ELF-1 (cell line): Measurements from ENCODE around the gene TMEM220.
"Not testable (repeated sequence)": the region's sequence is repeated elsewhere in the genome, so short reads cannot be mapped to it uniquely, and the experiment has no call there.

Experiments used
- DNase-seq: peaks from one replicate; pipeline ENCODE4 v3.0.0-alpha.2; 2016; ENCODE audit warnings: low read depth, low spot score

Gene TMEM220

DNA sequence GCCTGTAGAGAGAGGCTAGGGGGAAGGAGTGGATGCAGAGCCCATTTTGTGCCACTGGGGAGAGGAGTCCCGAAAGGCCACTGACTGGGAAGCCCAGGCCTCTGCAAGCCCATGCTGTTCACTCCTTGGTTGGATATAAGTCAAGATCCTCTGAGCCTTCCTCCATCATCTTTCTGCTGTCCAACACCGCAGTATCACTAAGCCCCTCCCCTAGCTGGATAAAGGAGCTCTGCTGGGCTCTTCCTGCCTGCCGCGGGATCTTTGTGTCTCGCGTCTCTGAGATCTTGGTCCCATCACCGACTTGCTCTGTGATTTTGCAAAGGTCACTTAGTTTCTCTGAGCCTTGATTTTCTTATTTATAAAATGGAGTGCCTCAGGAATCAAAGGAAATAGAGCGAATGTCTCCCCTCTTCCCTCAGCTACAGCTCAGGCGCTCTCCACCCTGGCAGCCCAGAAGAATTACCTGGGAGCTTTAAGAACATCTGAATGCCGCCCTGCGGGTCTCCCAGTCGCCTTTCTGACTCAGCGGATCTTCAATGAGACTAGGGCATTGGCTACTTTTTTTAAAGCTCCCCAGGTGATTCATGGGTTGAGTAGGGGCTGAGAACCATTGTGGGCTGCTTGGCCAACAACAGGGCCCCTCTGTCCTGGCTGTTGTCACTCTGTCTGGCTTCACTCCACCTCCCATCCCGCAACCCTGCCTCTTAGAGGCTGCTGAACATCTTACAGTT, 25.2 kb upstream of the TMEM220 start:
- peak; percentile 72 for DNase-seq

DNA sequence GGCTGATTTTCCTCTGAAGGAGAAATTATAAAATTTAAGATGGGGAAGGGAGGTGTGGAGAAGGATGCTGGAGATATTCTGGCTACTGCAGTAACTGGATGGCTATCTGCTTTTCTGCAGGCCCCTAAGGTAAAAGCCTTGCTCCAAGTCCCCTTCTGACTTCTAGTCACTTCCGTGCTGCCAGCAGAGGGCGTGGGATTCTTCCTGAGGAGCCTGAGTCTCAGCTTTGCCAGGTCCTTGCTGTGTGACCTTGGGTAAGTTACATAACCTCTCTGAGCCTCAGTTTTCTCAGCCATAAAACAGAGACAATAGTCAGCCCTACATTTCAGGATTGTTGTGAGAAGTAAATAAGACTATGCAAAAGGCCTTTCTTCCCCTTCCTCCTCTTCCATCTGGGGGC, 24.3 kb upstream of the TMEM220 start:
- DNase-seq: peak; percentile 55

DNA sequence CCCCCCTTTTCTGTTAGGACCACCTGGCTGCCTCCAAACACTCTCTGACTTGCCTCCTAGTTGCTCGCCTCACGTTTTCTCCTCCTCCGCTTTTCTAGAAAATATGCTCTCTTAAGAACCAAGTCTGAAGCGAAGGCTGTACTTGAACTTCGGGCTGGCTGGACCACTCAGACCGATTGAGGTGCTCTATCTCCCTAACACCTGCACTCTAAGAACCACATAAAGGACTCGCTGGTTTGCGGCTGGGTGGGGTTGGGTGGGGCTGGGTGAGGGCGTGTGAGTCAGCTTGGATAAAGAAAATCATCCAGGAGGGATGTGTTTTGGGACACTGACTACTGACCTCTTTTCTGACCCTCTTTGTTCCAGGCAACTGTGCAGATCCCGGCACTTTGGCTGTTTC, 22.9 kb upstream of the TMEM220 start:
- DNase-seq: no peak

DNA sequence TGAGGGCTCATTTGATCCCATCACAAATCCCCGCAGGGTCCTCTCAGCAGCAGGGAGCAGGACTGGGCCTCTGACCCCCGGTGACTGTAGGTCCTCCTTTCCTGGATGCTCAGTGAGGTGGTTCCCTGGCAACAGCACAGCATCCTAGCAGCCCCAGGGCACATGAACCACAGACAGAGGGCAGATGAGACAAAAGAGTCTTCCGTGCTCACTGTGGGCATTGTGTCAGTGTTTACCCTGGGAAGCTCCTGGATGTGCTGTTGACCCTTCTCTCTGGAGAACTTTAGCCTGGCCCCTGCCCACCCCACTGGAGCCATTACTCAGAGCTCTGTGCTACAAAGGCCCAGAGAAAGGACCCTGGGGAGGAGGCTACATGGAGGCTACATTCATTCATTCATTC, 21.7 kb upstream of the TMEM220 start:
- peak; percentile 8 for DNase-seq

DNA sequence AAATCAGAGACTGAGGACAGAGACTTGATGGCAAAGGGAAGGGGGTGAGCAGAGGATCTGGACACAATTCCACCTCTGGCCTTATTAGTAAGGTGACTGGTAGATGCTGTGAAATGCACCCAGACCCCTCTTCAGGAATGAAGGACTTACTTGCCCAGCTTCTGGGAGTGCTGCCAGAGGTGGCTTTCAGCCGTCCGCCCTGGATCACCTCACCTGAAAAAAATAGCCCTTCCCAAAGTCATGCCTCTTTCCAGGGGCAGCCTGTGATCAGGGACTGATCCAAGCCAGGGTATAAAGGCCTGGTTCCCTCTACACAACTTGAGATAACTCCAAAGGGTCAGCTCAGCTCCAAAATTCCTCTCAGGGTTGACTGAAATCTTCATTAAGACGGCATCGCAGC, 20.4 kb upstream of the TMEM220 start:
- DNase-seq: no peak

DNA sequence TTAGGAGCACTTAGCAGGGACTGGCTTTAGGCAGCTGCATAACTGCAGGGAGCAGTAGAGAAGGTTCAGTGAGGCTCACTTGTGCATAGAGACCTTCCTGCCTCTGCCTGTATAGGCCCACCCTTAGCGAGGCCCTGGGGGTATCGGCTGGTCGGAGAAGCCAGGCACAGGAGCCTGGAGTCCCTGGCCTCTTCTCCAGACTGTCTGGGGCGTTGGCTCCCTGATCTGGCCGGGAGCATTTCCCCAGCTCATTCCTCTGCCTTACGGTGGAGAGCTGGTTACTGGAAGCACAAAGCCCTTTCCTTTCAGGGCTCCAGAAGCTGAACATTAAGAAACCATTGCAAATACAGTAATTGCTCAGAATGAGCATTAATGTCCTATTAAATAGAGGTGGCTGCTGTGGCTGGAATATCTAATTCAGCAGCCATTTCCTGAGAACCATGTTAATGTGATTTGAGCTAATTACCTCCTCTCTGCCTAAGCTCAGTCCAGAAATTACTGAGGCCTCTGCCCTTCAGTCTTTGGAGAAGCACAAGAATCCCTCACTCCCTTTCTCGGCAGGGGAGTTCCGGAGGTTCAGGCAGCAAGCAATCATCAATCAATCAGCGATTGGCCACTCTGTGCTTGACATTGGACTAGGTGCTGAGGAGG, 18.8 kb upstream of the TMEM220 start:
- DNase-seq: peak; percentile 31

DNA sequence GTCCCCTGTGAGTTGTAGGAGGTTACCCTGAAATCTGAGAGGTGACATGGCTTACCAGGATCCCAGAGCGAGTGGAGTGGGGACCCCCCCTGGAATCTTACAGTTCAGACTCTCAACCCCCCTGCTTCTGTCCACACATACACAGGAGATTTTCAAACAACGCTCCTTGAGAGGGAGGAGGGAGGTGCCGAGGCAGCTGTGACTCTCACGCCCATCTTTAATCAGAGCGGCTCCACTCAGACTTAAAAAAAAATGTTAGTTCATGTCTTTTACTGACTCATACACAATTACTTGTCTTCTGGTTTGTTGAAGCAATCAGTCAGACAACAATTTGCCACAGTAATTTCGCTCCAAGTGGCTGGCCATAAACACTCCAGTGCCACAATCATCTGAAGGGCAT, 15.4 kb upstream of the TMEM220 start:
- DNase-seq: no peak

DNA sequence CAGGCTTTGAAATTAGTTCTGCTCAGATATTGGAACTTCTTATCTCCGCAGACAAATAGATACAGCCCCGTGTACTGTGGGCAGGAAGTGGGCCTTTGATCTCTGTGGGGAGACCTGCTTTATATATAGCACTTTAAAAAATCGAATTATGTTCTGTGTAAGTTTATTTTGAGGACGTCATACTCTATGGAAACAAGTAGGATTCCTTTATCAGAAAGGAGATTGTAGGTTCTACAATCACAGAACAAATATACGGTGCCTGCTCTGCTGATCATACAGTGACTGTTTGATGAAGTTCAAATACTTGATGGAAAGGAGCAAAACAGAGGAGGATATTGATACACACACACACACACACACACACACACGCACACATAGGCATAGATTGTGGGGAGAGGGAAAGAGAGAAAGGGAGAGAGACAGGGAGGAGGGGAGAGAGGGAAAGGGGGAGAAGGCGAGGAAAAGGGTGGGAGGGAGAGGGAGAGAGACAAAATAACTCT, 14.7 kb upstream of the TMEM220 start:
- no peak for DNase-seq

DNA sequence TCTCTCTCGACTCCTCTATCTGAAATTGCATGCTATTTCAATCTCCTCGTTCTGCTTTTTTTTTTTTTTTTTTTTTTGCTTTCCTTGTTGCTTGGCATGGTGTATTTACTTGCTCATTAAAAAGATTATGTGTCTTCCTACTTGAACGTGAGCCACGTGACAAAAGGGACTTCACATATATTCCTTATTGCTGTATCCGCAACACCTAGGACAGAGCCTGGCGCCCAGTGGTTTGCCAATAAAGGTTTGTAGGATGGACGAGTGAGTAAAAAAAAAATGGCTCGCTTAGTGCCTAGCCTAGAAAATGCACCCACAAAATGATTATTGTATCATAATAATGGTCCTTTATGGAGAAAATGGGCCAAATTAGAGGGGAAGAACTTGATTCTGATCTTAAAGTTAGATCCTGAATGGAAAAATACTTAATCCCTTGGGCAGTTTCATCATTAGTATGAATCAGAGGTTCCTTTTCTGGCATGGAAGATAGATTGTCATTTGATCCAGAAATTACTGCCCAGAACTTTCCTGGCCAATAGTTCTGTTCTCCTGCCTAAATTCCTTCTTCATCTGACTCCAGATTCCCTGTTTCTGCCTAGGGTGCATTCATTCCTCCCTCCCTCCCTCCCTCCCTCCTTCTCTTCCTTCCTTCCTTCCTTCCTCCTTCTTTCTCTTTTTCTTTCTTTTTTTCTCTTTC, 13.6 kb upstream of the TMEM220 start:
- DNase-seq: no peak

DNA sequence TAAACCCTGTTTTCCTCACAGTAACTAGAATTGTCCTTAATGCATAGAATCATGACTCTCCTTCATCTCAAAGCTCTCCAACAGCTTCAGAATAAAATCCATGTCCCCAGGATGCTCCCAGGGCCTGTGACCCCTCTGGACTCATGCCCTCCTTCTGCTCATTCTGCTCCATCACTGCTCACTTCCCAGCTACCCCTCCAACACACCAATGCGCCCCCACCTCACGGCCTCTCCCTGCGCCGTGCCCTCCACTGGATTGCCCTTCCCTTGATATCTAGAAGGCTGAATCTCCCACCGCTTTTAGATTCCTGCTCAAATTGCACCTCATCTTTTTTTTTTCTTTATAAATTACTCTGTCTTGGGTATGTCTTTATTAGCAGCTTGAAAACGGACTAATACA, 12.6 kb upstream of the TMEM220 start:
- DNase-seq: no peak

DNA sequence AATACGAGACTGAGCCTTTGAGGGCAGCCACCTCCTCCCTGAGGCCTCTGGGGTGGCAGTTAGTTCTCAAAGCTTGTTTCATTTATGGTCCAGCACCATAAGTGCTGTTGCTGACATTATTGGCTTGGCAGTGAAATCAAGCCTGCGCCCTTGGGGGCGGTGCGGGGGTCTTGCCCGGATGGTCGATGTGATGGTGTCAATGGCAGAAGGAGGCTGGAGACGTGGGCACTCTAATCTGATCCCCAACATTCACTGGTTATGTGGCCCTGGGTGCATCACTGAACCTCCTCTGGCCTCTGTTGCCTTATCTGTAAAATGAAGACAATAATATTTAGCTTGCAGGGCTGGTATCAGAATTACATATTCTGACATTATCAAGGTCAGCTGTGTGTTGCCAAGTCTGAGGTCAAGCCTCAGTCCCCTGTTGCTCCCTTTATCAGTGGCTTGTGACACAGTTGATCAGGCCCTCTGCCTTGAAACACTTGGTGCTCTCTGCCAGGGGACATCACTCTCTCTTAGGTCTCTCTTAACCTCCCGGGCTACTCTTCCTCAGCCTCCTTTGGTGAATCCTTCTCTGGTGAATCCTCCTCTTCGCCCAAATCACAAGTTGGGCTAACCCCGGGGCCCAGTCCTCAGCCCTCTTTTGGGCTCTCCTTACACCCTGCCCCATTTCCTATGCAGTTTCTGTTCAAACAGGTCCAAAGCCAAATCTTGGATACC, 11.8 kb upstream of the TMEM220 start:
- DNase-seq: no peak

DNA sequence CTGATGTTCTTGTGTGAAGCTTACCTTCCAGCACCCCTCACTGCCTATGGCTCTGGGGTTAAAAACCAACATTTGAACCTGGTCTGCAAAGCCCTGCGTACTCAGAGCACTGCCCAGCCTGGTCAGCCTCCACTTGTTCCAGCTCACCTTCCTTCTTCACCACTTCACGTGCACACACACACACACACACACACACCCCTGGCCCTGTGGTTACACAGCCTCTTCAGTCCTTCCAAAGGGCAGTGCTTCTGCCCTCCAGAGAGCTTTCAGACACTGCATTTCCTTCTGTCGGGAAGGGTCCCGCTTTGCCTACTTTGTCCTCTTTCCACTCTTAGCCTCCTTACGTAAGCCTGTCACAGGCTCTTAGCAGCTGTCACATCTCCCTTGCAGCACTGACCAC, 9.6 kb upstream of the TMEM220 start:
- DNase-seq: no peak

DNA sequence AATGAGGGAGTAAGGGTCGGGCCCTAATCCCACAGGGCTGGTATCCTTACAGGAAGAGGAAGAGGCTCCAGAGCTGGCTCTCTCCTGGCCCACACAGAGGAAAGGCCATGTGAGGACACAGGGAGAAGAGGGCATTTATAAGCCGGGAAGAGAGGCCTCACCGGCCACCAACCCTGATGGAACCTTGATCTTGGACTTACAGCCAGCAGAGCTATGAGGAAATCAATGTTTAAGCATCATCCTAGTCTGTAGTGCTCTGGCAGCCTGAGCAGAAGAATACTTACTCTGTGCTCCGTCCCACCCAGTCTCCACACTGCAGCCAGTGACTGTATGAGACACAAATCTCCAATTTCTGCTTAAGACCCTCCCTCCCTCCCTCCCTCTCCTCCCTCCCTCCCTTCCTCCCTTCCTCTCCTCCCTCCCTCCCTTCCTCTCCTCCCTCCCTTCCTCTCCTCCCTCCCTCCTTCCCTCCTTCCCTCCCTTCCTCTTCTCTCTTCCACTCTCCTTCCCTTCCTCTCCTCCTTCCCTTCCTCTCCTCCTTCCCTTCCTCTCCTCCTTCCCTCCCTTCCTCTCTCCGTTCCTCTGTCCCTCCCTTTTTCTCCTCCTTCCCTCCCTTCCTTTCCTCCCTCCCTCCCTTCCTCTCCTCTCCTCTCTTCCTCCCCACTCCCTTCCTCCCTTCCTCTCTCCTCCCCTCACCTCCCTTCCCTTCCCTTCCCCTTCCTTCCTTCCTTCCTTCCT, 8.9 kb upstream of the TMEM220 start:
- no peak for DNase-seq

DNA sequence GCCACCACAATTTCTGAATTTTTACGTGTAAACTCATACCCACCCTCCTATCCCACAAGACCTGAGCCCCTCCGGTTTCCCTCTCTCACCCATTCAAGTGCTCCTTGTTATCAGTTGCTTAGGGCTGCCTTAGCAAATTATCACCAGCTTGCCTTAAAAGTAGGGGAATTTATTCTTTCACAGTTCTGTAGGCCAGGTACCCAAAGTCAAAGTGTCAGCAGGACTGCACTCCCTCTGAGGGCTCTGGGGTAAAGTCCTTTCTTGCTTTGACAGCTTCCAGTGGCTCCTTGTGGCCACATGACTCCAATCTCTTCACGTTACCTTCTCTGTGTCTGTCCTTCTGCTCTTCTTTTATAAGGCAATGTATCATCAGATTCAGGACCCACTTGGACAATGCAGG, 7.9 kb upstream of the TMEM220 start:
- DNase-seq: no peak

DNA sequence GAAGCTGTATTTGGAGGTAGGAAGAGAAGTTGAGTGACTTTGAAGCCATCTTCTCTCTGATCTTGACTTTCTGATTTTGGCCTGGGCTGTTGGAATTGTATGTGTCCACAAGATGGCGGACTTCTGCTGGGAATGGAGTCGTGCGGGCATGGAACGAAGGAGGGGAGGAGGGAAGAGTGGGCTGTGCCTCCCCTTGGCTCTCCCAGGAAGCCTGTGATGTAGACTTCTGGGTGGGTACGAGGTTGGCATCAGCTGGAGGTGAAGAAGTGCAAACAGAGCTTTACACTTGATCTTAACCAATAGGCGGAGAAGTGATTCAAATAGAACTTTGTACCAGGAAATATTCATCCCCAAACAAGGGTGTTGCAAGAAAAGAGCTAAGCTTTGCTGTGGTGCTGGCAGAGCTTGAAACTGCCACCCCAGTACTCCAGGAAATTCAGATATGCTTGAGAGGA, 7.4 kb upstream of the TMEM220 start:
- peak; percentile 60 for DNase-seq

DNA sequence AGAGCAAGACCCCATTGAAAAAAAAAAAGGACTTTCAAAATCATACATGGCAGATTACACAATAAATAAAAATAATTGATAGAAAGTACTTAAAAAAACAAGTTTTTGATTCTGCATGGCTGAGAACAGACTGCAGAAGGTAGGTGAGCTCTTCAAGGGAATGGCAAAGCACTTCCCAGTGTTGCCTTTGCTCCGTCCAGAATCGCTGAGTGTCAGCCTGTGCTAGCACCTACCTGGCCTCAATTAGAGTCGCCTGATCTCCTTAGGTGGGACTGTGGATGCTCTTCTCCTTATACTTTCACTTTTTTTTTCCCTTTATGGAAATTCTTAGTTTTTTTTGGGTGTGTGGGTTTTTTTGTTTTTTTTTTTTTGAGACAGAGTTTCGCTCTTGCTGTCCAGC, 6.0 kb upstream of the TMEM220 start:
- no peak for DNase-seq

DNA sequence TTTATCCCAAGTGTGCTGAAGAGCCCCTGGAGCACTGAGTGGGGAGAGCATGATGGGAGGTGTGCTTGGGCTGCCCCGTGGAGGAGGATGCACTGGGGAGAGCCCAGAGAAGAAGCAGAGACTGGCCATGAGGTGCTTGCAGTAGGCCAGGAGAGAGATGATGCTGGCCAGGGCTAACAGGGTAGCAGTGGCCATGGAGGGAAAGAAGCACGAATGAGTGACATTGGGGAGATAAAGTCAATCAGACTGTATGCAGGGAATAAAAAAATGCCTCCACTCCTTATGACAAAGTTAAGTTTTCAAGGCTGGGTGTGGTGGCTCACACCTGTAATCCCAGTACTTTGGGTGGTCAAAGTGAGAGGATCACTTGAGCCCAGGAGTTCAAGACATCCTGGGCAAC, 5.4 kb upstream of the TMEM220 start:
- no peak for DNase-seq

DNA sequence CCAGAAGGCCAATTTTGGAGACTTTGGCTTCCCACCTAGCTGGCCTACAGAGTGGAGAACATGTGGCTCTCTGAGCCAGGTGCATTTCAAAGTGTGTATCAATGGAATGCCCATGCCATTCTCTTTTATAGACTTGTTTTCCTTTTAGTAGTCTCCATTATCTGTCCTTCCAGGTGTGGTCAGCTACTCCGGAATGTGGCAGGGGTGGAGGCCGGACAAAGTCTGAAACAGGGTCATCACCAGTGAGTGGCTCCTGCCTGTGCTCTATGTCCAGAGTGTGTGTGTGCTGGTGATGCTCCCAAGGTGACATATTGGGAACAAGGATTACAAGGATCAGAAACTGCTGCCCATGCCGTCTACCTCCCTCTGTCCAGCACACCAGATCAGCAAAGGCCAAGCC, 3.8 kb upstream of the TMEM220 start:
- no peak for DNase-seq

DNA sequence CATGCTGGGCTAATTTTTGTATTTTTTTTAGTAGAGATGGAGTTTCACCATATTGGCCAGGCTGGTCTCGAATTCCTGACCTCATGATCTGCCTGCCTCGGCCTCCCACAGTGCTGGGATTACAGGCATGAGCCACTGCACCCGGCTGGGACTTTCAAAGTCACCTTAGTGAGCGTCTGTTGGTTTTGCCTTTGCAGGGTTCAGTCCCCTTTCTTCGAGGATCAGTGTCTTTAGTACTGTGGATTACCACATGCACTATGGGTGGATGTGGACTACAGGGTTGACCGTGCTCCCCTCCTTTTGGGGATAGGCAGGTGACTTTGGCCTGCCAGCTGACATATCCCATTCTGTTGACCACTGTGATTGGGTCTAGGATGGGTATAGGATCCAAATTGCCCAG, 2.3 kb upstream of the TMEM220 start:
- DNase-seq: not testable (repeated sequence)

DNA sequence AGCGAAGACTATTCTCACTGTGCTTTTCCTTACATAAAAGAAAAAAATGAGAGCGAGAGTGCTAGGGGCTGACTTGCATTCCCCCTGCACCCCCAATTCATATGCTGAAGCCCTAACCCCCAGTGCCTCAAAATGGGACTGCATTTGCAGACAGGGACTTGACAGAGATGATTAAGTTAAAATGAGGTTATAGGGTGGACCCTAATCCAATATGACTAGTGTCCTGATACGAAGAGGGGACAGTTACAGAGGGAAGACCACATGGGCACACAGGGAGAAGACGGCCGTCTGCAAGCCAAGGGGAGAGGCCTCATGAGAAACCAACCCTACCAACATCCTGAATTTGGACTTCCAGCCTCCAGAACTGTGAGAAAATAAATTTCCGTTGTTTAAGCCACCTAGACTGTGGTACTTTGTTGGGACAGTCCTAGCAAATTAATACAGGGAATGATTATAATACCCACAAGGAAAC, 1.6 kb upstream of the TMEM220 start:
- DNase-seq: no peak

DNA sequence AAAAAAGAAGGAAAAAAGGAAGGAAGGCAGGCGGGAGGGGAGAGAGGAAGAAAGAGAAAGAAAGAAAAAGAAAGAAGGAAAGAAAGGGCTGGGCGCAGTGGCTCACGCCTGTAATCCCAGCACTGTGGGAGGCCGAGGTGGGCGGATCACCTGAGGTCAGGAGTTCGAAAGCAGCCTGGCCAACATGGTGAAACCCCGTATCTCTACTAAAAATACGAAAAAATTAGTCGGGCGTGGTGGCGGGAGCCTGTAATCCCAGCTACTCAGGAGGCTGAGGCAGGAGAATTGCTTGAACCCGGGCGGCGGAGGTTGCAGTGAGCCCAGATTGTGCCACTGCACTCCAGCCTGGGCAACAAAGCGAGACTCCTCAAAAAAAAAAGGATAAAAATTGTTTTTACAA, 424 bp upstream of the TMEM220 start:
- not testable (repeated sequence) for DNase-seq
